ENCODE data around the gene NAA15.

DNA sequence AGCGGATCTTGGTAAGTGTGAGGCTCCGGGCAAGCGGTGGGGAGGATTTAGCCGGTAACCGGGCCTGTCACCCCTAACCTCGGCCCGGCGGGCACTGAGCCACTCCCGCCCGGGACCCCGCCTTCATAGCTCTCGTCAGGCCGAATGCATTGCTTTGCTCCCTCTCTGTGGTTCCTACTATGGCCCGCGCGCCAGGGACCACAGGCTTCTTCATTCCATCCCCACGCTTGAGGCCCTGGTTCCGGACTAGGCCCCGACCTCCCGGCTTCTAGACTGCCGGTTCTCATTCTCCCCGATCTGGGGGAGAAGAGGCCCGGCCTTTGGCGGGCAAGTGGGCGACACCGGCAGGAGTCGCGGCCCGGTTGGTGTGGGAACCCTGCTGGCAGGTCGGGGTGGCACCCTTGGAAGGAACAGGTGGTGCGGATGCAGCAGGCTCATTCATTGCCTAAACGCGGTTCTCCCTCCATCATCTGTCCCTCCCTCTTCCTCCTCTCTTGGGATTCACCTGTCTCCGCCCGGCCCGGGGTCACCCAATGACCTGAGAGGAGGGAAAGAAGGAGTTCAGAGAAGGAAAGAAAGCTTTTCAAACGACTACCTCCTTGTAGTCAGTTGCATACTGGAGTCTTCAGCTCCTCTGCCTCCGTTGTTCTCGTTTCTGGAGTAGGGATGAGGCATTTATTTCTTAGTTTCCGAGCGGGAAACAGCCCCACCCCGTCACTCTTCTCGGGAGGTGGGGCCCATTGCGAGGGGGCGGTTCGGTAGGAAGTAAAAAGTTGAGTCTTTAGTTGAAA, 711 bp downstream of the NAA15 start, which contains the start of gene NDUFC1:
- TF ChIP-seq HDGF (IDR thresholded peaks at IDR 0.05; ENCODE audit: borderline replicate concordance), result no peak
- no peak for TF ChIP-seq SP1 (IDR thresholded peaks at IDR 0.05)
- no peak for TF ChIP-seq ZNF384 (IDR thresholded peaks at IDR 0.05)
- TF ChIP-seq FOXM1 (IDR thresholded peaks at IDR 0.05; ENCODE audit: borderline replicate concordance), result no peak
- TF ChIP-seq NFRKB (IDR thresholded peaks at IDR 0.05), result no peak
- TF ChIP-seq L3MBTL2 (conservative IDR thresholded peaks at IDR 0.05), result no peak

Measured in HEK293T (cell line).